ENCODE data around the gene SASH1.

The SASH1 gene

DNA sequence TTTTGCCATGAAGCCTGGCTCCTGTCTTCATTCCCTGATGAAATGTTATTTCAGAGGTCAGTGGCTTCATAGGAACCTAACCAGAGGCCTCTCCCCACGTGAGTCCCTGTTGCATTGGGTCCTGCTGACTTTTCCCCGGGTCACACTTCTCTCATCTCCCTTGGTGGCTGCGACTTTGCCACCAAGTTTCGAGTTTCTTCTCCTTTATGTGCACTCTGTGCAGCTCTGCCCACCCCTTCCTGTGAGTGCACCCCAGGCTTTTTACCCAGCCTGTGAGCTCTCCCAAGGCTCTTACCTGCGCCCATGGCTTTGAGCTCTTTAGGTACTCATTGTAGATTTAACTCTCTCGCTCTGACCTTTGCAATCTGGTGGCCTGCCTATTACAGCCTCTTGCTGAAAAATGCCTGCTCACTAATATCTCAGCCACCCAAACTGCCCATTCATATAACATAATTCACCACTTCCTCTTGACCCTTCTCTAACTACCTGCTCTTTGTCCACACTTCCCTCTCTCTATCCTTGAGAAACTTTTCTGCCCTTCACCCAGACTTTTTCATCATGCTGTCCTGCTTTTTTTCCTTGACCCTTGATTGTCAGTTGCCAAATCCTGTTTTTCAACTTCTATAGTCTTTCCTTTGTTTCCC is 105.9 kb downstream of the SASH1 start:
- DNase-seq (ENCODE audit: low read depth) = no peak
- no peak for TF ChIP-seq CTCF (IDR thresholded peaks at IDR 0.05; ENCODE audit: insufficient read depth, low read depth, low read length, missing control alignments)
- no peak overlapping the region for H3K4me3 ChIP-seq (ENCODE audit: low read length)

GRCh38 chr6:148450866-148451265 is 108.2 kb downstream of the SASH1 start:
- TF ChIP-seq CTCF (IDR thresholded peaks at IDR 0.05; ENCODE audit: insufficient read depth, low read depth, low read length, missing control alignments) = no peak
- no peak for DNase-seq (ENCODE audit: low read depth)
- no peak overlapping the region for H3K4me3 ChIP-seq (ENCODE audit: low read length)

DNA sequence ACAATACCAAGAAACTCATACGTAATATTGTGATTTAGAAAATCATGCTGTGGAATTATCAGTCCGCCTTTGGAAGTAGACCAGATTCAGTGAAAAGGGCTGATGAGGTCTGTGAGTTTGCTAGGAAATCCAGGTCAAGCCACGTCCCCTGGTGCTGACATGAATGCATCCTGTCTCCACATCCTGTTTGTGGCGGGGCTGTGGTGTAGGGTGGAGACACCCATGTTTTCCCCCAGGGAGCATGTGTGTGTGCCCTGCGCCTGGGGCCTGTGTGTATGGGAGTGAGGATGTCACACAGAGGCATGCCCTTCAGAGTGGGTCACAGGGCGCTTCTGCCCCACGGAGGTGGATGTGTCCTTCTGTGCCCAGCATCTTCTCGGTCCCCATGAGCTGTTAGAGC is 109.1 kb downstream of the SASH1 start:
- no peak overlapping the region for H3K4me3 ChIP-seq (ENCODE audit: low read length)
- no peak for DNase-seq (ENCODE audit: low read depth)
- no peak for TF ChIP-seq CTCF (IDR thresholded peaks at IDR 0.05; ENCODE audit: insufficient read depth, low read depth, low read length, missing control alignments)

DNA sequence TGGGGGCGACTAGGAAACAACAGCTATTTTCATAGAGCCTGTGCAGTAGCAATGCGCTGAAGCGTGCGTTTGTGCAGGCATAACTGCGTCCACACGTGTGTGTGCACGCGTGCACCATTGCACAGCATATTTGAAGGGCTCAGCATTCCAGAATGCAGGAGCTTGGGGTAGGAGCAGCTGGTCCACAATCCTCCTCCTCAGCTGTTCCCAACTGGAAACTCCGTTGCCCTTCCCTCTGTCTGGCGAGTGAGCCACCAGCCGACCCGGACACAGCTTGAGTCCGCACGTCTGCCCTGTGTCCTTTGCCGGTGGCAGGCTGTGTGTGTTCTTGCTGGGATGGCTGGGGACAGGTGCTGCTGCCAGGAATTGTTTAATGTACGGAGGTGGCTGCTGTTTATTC is 110.2 kb downstream of the SASH1 start:
- no peak for TF ChIP-seq CTCF (IDR thresholded peaks at IDR 0.05; ENCODE audit: insufficient read depth, low read depth, low read length, missing control alignments)
- no peak for DNase-seq (ENCODE audit: low read depth)
- no peak overlapping the region for H3K4me3 ChIP-seq (ENCODE audit: low read length)

DNA sequence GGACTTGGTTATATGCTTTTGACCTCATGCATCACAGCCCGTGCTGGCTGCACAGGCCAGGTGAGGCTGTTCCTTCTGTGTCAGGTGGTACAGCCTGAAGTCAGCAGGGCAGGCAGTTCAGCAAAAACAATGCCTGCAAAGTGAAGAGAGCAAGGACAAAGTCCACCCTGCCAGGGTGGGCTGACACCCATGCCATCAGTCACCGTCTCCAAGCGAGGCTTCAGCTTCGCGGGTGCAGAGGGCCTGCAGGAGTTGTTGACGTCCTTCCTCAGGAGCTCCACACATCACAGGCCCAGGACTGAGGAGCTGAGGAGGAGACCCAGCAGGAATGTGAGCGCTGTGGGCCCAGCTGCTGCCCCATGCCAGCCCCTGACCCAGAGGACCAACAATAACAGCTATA is 111.3 kb downstream of the SASH1 start:
- no peak overlapping the region for H3K4me3 ChIP-seq (ENCODE audit: low read length)
- no peak for TF ChIP-seq CTCF (IDR thresholded peaks at IDR 0.05; ENCODE audit: insufficient read depth, low read depth, low read length, missing control alignments)
- DNase-seq (ENCODE audit: low read depth) = no peak

DNA sequence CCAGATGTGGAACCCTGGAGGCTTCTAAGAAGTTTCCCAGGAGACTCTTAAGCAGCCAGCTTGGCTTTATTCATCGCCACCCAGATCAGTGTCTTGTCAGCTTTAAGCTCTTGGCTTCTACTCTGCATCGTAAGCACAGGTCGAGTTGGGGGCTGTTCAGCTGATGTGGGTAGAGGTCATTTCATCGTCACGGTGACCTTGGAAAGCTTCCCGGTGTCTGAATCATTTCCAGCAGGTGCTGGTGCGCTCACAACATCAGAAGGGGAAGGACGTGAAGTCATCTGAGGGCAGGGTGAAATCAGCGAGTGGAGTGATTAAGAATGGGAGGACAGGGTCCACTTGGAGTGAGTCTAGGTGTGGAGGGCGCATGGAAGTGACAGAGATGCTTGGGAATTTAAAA is 112.6 kb downstream of the SASH1 start:
- TF ChIP-seq CTCF (IDR thresholded peaks at IDR 0.05; ENCODE audit: insufficient read depth, low read depth, low read length, missing control alignments) = no peak
- DNase-seq (ENCODE audit: low read depth) = no peak
- no peak overlapping the region for H3K4me3 ChIP-seq (ENCODE audit: low read length)
